H9 (cell line): ENCODE measurements around the gene CCDC187. TPM values are rescaled to one million over a fixed set of nuclear protein-coding genes. Genes with fewer than 3 reads are reported as not detected.

ENCODE experiments used
- DNase-seq: peaks from one replicate; pipeline ENCODE4 v3.0.0-alpha.2; 2017
- H2AFZ ChIP-seq: one replicate; pipeline ENCODE4 v1.6.1; 2013; ENCODE audit warnings: mild to moderate bottlenecking, low read length, control low read depth, moderate library complexity
- H2AK5ac ChIP-seq: 2 replicates; pipeline ENCODE4 v1.6.1; 2013; ENCODE audit warnings: low read length, control low read depth, mixed read lengths; ENCODE audit not compliant: insufficient read length
- H2BK120ac ChIP-seq: one replicate; pipeline ENCODE4 v1.6.1; 2013; ENCODE audit warnings: low read depth, mild to moderate bottlenecking, low read length, control low read depth, inconsistent platforms; ENCODE audit not compliant: poor library complexity, severe bottlenecking
- H2BK12ac ChIP-seq: 2 replicates; pipeline ENCODE4 v1.6.1; 2013; ENCODE audit warnings: low read length, control low read depth, mixed read lengths, low read depth; ENCODE audit not compliant: insufficient read length
- H2BK15ac ChIP-seq: 2 replicates; pipeline ENCODE4 v1.6.1; 2013; ENCODE audit warnings: low read depth, low read length, control low read depth
- H2BK20ac ChIP-seq: one replicate; pipeline ENCODE4 v1.6.1; 2013; ENCODE audit warnings: low read depth, mild to moderate bottlenecking, low read length, control low read depth, inconsistent platforms; ENCODE audit not compliant: poor library complexity, severe bottlenecking
- H2BK5ac ChIP-seq: 2 replicates; pipeline ENCODE4 v1.6.1; 2013; ENCODE audit warnings: low read length, control low read depth, mixed read lengths; ENCODE audit not compliant: insufficient read length
- H3K14ac ChIP-seq: 2 replicates; pipeline ENCODE4 v1.6.1; 2013; ENCODE audit warnings: low read length, control low read depth; ENCODE audit not compliant: insufficient read depth
- H3K18ac ChIP-seq: 2 replicates; pipeline ENCODE4 v1.6.1; 2013; ENCODE audit warnings: low read depth, mild to moderate bottlenecking, mixed read lengths, low read length, control low read depth; ENCODE audit not compliant: insufficient read length
- H3K23ac ChIP-seq: 2 replicates; pipeline ENCODE4 v1.6.1; 2013; ENCODE audit warnings: low read length, control low read depth, mixed read lengths, low read depth; ENCODE audit not compliant: insufficient read length
- H3K23me2 ChIP-seq: 2 replicates; pipeline ENCODE4 v1.6.1; 2013; ENCODE audit warnings: low read depth, mild to moderate bottlenecking, mixed read lengths, low read length, control low read depth; ENCODE audit not compliant: insufficient read length, poor library complexity, severe bottlenecking
- H3K27ac ChIP-seq: 2 replicates; pipeline ENCODE4 v1.5.1; 2013; ENCODE audit warnings: low read length, control low read depth, mixed read lengths, low read depth; ENCODE audit not compliant: insufficient read length
- H3K27me3 ChIP-seq: 2 replicates; pipeline ENCODE4 v1.6.1; 2013; ENCODE audit warnings: low read length, control low read depth, inconsistent platforms; ENCODE audit not compliant: insufficient read depth
- H3K4ac ChIP-seq: 2 replicates; pipeline ENCODE4 v1.6.1; 2013; ENCODE audit warnings: low read depth, mild to moderate bottlenecking, control low read depth, inconsistent platforms, low read length, moderate library complexity
- H3K4me1 ChIP-seq: 2 replicates; pipeline ENCODE4 v1.6.1; 2013; ENCODE audit warnings: low read length, control low read depth, inconsistent platforms; ENCODE audit not compliant: insufficient read depth
- H3K4me2 ChIP-seq: 2 replicates; pipeline ENCODE4 v1.6.1; 2013; ENCODE audit warnings: low read length, control low read depth, mixed read lengths; ENCODE audit not compliant: insufficient read length, insufficient read depth
- H3K56ac ChIP-seq: 2 replicates; pipeline ENCODE4 v1.6.1; 2013; ENCODE audit warnings: low read depth, mild to moderate bottlenecking, mixed read lengths, low read length, control low read depth; ENCODE audit not compliant: insufficient read length
- H3K79me1 ChIP-seq: 2 replicates; pipeline ENCODE4 v1.6.1; 2013; ENCODE audit warnings: low read depth, mild to moderate bottlenecking, moderate library complexity, low read length, control low read depth, inconsistent platforms; ENCODE audit not compliant: insufficient read depth, poor library complexity, severe bottlenecking
- H3K79me2 ChIP-seq: 2 replicates; pipeline ENCODE4 v1.6.1; 2013; ENCODE audit warnings: low read length, control low read depth, inconsistent platforms; ENCODE audit not compliant: insufficient read depth
- H3K9ac ChIP-seq: 2 replicates; pipeline ENCODE4 v1.6.1; 2013; ENCODE audit warnings: low read length, control low read depth, mixed read lengths; ENCODE audit not compliant: insufficient read length; ENCODE audit errors: extremely low read depth
- H3K9me3 ChIP-seq: one replicate; pipeline ENCODE4 v1.6.1; 2013; ENCODE audit warnings: low read depth, low read length, inconsistent platforms; ENCODE audit not compliant: control insufficient read depth
- H3T11ph ChIP-seq: one replicate; pipeline ENCODE4 v1.6.1; 2013; ENCODE audit warnings: mild to moderate bottlenecking, low read length, control low read depth, inconsistent platforms
- H4K20me1 ChIP-seq: one replicate; pipeline ENCODE4 v1.6.1; 2013; ENCODE audit not compliant: control insufficient read depth, insufficient read length, insufficient read depth
- H4K5ac ChIP-seq: 2 replicates; pipeline ENCODE4 v1.6.1; 2013; ENCODE audit warnings: low read depth, mild to moderate bottlenecking, mixed read lengths, low read length, control low read depth; ENCODE audit not compliant: insufficient read length
- H4K8ac ChIP-seq: replicated peaks from 2 replicates; pipeline ENCODE4 v1.6.1; 2013; ENCODE audit warnings: low read length, control low read depth, mixed read lengths, low read depth; ENCODE audit not compliant: insufficient read length
- H4K91ac ChIP-seq: 2 replicates; pipeline ENCODE4 v1.6.1; 2013; ENCODE audit warnings: low read depth, mild to moderate bottlenecking, moderate library complexity, mixed read lengths, low read length, control low read depth; ENCODE audit not compliant: insufficient read length
- H3K27ac Mint-ChIP-seq, 3 experiments: 2 replicates in 2 of 3; 3 replicates in 1 of 3; pipeline ENCODE4 v1.8.0; 2020 to 2021; ENCODE audit warnings: mixed read lengths in 3 of 3, mild to moderate bottlenecking in 1 of 3, moderate library complexity in 1 of 3
- H3K27me3 Mint-ChIP-seq: 2 replicates; pipeline ENCODE4 v1.8.0; 2021; ENCODE audit warnings: low read depth, mild to moderate bottlenecking, moderate library complexity, mixed read lengths
- H3K36me3 Mint-ChIP-seq, 3 experiments: 2 replicates in 2 of 3; 3 replicates in 1 of 3; pipeline ENCODE4 v1.8.0; 2020 to 2021; ENCODE audit warnings: low read depth in 3 of 3, mixed read lengths in 3 of 3; ENCODE audit not compliant: insufficient read depth in 1 of 3
- H3K4me1 Mint-ChIP-seq, 2 experiments: 2 replicates each; pipeline ENCODE4 v1.8.0; 2020; ENCODE audit warnings: mixed read lengths in 2 of 2
- H3K4me3 Mint-ChIP-seq, 2 experiments: 2 replicates in 1 of 2; 3 replicates in 1 of 2; pipeline ENCODE4 v1.8.0; 2020 to 2021; ENCODE audit warnings: mild to moderate bottlenecking in 2 of 2, mixed read lengths in 2 of 2, moderate library complexity in 1 of 2
- H3K9me3 Mint-ChIP-seq, 2 experiments: 2 replicates in 1 of 2; 3 replicates in 1 of 2; pipeline ENCODE4 v1.8.0; 2020; ENCODE audit warnings: mild to moderate bottlenecking in 2 of 2, mixed read lengths in 2 of 2, moderate library complexity in 1 of 2
- WGBS: extraction: QIAGEN DNeasy Blood & Tissue Kit; methylation state at CpG from one replicate; pipeline ENCODE4 v1.1.7; 2013; ENCODE audit warnings: missing lambda C conversion rate, low lambda C conversion rate, mixed read lengths; ENCODE audit not compliant: insufficient read length; ENCODE audit errors: extremely low coverage; 5-methylcytosine and 5-hydroxymethylcytosine counted together
- total RNA-seq: library from RNA; stranded (reverse); gene quantifications from 2 replicates; pipeline ENCODE4 v1.2.1, GENCODE V29; 2021
- TF ChIP-seq, protein P1 (sequence below): fragments of 200-600 bp; sonication (generic); conservative IDR thresholded peaks from 3 replicates; pipeline ENCODE4 v1.8.0; 2021; ENCODE audit warnings: antibody characterized with exemption, mild to moderate bottlenecking

The CCDC187 gene
- total RNA-seq, 1 experiment from 2014 or later, result 0.07 TPM

DNA sequence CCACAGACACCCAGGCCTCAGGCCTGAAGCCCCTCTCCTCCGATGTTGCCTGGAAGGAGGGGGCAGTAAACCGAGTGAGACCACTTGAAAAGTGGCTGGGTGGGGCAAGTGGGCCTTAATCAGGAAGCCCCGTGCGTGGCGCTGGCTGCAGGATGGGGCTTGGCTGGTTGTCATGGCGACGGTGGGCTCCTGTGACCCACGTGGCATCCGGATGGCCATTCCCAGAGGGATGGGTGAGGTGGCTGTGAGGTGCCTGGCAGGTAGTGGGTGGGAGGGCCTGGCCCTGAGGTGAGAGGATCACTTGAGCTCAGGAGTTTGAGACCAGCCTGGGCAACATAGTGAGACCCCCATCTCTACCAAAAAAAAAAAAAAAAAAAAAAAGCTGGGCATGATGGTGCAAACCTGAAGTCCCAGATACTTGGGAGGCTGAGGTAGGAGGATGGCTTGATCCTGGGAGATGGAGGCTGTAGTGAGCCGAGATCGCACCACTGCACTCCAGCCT is 28.6 kb upstream of the CCDC187 start:
- Histone ChIP-seq H3K18ac (no peak overlapping the region), H2BK20ac (no peak overlapping the region), H3K4me1 (no peaks in the 10 kb centered on the region; the same call in 1 of the 2 replicates), H3K23ac (no peak overlapping the region), H4K5ac (no peak overlapping the region), H3K27me3 (no peaks in the 10 kb centered on the region), H3K9me3 (no peaks in the 10 kb centered on the region), H2BK15ac (no peak overlapping the region), H3K4ac (no peak overlapping the region), H3K79me1 (peaks cover 2% of the 10 kb centered on the region), H3K4me2 (no peak overlapping the region), H3T11ph (no peak overlapping the region), H3K56ac (no peak overlapping the region), H2BK120ac (no peak overlapping the region), H3K9ac (no peak overlapping the region), H4K91ac (no peak overlapping the region), H3K27ac (no peak overlapping the region), H4K8ac (no peak overlapping the region), H4K20me1 (no peaks in the 10 kb centered on the region), H2AFZ (no peak overlapping the region), H2BK12ac (no peak overlapping the region), H3K14ac (no peak overlapping the region), H3K79me2 (peaks cover 2% of the 10 kb centered on the region; the same call in 1 of the 2 replicates), H2BK5ac (no peak overlapping the region), H3K23me2 (no peaks in the 10 kb centered on the region), H2AK5ac (no peak overlapping the region)
- Mint-ChIP-seq H3K27me3 (no peaks in the 10 kb centered on the region), H3K36me3 (no peaks in the 10 kb centered on the region; a peak in 1 of 7 replicates), H3K27ac (no peak overlapping the region), H3K4me3 (no peak overlapping the region), H3K9me3 (no peaks in the 10 kb centered on the region), H3K4me1 (peaks cover 4 to 5% of the 10 kb centered on the region in 2 experiments)
- WGBS, result no CpG with 5 or more reads among the region's 11 CpGs
- TF ChIP-seq, protein P1, sequence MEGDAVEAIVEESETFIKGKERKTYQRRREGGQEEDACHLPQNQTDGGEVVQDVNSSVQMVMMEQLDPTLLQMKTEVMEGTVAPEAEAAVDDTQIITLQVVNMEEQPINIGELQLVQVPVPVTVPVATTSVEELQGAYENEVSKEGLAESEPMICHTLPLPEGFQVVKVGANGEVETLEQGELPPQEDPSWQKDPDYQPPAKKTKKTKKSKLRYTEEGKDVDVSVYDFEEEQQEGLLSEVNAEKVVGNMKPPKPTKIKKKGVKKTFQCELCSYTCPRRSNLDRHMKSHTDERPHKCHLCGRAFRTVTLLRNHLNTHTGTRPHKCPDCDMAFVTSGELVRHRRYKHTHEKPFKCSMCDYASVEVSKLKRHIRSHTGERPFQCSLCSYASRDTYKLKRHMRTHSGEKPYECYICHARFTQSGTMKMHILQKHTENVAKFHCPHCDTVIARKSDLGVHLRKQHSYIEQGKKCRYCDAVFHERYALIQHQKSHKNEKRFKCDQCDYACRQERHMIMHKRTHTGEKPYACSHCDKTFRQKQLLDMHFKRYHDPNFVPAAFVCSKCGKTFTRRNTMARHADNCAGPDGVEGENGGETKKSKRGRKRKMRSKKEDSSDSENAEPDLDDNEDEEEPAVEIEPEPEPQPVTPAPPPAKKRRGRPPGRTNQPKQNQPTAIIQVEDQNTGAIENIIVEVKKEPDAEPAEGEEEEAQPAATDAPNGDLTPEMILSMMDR, result no peak
- DNase-seq, result no peak
